BLaER1 (cell line): ENCODE data around the gene PTPN7.
"Not testable (repeated sequence)": the region's sequence is repeated elsewhere in the genome, so short reads cannot be mapped to it uniquely, and the experiment has no call there.

ENCODE experiments used
- H3K27ac ChIP-seq: shearing (Covaris generic); formaldehyde crosslinking; 2 replicates; pipeline ENCODE4 v1.8.1; 2022
- H3K27me3 ChIP-seq: shearing (Covaris generic); formaldehyde crosslinking; 2 replicates; pipeline ENCODE4 v1.8.1; 2022
- H3K36me3 ChIP-seq: shearing (Covaris generic); formaldehyde crosslinking; 2 replicates; pipeline ENCODE4 v1.8.1; 2022
- H3K4me1 ChIP-seq: shearing (Covaris generic); formaldehyde crosslinking; 2 replicates; pipeline ENCODE4 v1.8.1; 2022
- H3K4me2 ChIP-seq: shearing (Covaris generic); formaldehyde crosslinking; 2 replicates; pipeline ENCODE4 v1.8.1; 2022
- H3K4me3 ChIP-seq: shearing (Covaris generic); formaldehyde crosslinking; 2 replicates; pipeline ENCODE4 v1.8.1; 2022
- H3K9ac ChIP-seq: shearing (Covaris generic); formaldehyde crosslinking; 2 replicates; pipeline ENCODE4 v1.8.1; 2022
- H3K9me3 ChIP-seq: shearing (Covaris generic); formaldehyde crosslinking; 2 replicates; pipeline ENCODE4 v1.8.1; 2022
- H4K20me1 ChIP-seq: shearing (Covaris generic); formaldehyde crosslinking; 2 replicates; pipeline ENCODE4 v1.8.1; 2022
- Cebpa-rat ChIP-seq: shearing (Covaris generic); IDR thresholded peaks from 2 replicates; pipeline ENCODE4 v1.8.1; 2022

PTPN7 gene

GRCh38 chr1:202189918-202190715 is 29.7 kb upstream of the PTPN7 start:
- no peak overlapping the region for H3K9ac ChIP-seq
- H3K27me3 ChIP-seq = no peaks in the 10 kb centered on the region

GRCh38 chr1:202189001-202189790 is 28.8 kb upstream of the PTPN7 start:
- H3K4me2 ChIP-seq = no peak overlapping the region
- H3K27ac ChIP-seq = no peak overlapping the region
- no peaks in the 10 kb centered on the region for H3K27me3 ChIP-seq
- no peak overlapping the region for H3K9ac ChIP-seq
- no peaks in the 10 kb centered on the region for H4K20me1 ChIP-seq
- no peak for TF ChIP-seq Cebpa-rat
- no peaks in the 10 kb centered on the region for H3K36me3 ChIP-seq
- H3K9me3 ChIP-seq = no peaks in the 10 kb centered on the region
- peaks cover 27% of the 10 kb centered on the region for H3K4me1 ChIP-seq
- H3K4me3 ChIP-seq = no peak overlapping the region

More at GRCh38 chr1:202189918-202190715, 29.7 kb upstream of the PTPN7 start:
- Histone ChIP-seq H3K4me1 (peaks cover 33% of the 10 kb centered on the region), H3K27ac (no peak overlapping the region), H3K9me3 (no peaks in the 10 kb centered on the region), H4K20me1 (no peaks in the 10 kb centered on the region; the same call in 1 of the 2 replicates), H3K36me3 (no peaks in the 10 kb centered on the region), H3K4me3 (no peak overlapping the region), H3K4me2 (no peak overlapping the region)
- TF ChIP-seq Cebpa-rat = no peak

GRCh38 chr1:202187697-202188407 is 27.4 kb upstream of the PTPN7 start:
- H3K4me1 ChIP-seq = peaks cover 15% of the 10 kb centered on the region
- H3K36me3 ChIP-seq = no peaks in the 10 kb centered on the region
- H4K20me1 ChIP-seq = no peaks in the 10 kb centered on the region
- H3K27ac ChIP-seq = no peak overlapping the region
- H3K27me3 ChIP-seq = no peaks in the 10 kb centered on the region
- no peak for TF ChIP-seq Cebpa-rat
- no peak overlapping the region for H3K9ac ChIP-seq
- no peaks in the 10 kb centered on the region for H3K9me3 ChIP-seq
- no peak overlapping the region for H3K4me2 ChIP-seq
- no peak overlapping the region for H3K4me3 ChIP-seq

- no peaks in the 10 kb centered on the region for H3K36me3 ChIP-seq
- H4K20me1 ChIP-seq = no peaks in the 10 kb centered on the region
- no peak overlapping the region for H3K4me2 ChIP-seq
- H3K9ac ChIP-seq = 0 out of 2 replicates have a peak overlapping the region, but pooled peaks have one; percentile 15
- H3K27me3 ChIP-seq = no peaks in the 10 kb centered on the region
- TF ChIP-seq Cebpa-rat = no peak
- H3K4me3 ChIP-seq = no peak overlapping the region
- H3K27ac ChIP-seq = no peak overlapping the region
- peaks cover 8% of the 10 kb centered on the region; the same call in 1 of the 2 replicates for H3K4me1 ChIP-seq
- H3K9me3 ChIP-seq = no peaks in the 10 kb centered on the region
These were observed 26.8 kb upstream of the PTPN7 start for GRCh38 chr1:202187041-202187671.

GRCh38 chr1:202186327-202186726 is 25.9 kb upstream of the PTPN7 start:
- no peaks in the 10 kb centered on the region for H4K20me1 ChIP-seq
- no peak overlapping the region for H3K4me2 ChIP-seq
- no peak overlapping the region for H3K27ac ChIP-seq
- H3K36me3 ChIP-seq = no peaks in the 10 kb centered on the region
- H3K9me3 ChIP-seq = no peaks in the 10 kb centered on the region
- TF ChIP-seq Cebpa-rat = no peak
- H3K4me1 ChIP-seq = 0 out of 2 replicates have a peak, but pooled peaks cover 8% of the 10 kb centered on the region
- H3K9ac ChIP-seq = no peak overlapping the region
- 0 out of 2 replicates have a peak, but pooled peaks cover 1% of the 10 kb centered on the region for H3K27me3 ChIP-seq
- no peak overlapping the region for H3K4me3 ChIP-seq

GRCh38 chr1:202184750-202185460 is 24.5 kb upstream of the PTPN7 start:
- Histone ChIP-seq H3K4me1 (0 out of 2 replicates have a peak, but pooled peaks cover 8% of the 10 kb centered on the region), H3K27ac (no peak overlapping the region), H3K4me3 (no peak overlapping the region), H3K9me3 (no peaks in the 10 kb centered on the region), H3K4me2 (peak overlapping the region; percentile 24; the same call in 1 of the 2 replicates), H3K27me3 (0 out of 2 replicates have a peak, but pooled peaks cover 2% of the 10 kb centered on the region), H3K36me3 (no peaks in the 10 kb centered on the region), H4K20me1 (no peaks in the 10 kb centered on the region), H3K9ac (no peak overlapping the region)
- TF ChIP-seq Cebpa-rat = no peak

GRCh38 chr1:202182040-202182877 is 21.9 kb upstream of the PTPN7 start:
- Histone ChIP-seq H3K27me3 (0 out of 2 replicates have a peak, but pooled peaks cover 2% of the 10 kb centered on the region), H3K9ac (no peak overlapping the region), H3K9me3 (no peaks in the 10 kb centered on the region), H3K27ac (no peak overlapping the region), H3K4me2 (no peak overlapping the region), H4K20me1 (no peaks in the 10 kb centered on the region), H3K4me3 (no peak overlapping the region), H3K36me3 (no peaks in the 10 kb centered on the region), H3K4me1 (no peaks in the 10 kb centered on the region)
- TF ChIP-seq Cebpa-rat = no peak

- Histone ChIP-seq H3K9me3 (no peaks in the 10 kb centered on the region), H3K36me3 (no peaks in the 10 kb centered on the region)
These were observed 21.2 kb upstream of the PTPN7 start for GRCh38 chr1:202181586-202181985.

GRCh38 chr1:202180751-202181139 is 20.3 kb upstream of the PTPN7 start:
- not testable (repeated sequence) for H3K4me1 ChIP-seq, H3K9me3 ChIP-seq, H4K20me1 ChIP-seq, H3K4me2 ChIP-seq, H3K36me3 ChIP-seq, H3K27ac ChIP-seq, H3K9ac ChIP-seq, H3K4me3 ChIP-seq, H3K27me3 ChIP-seq

More at GRCh38 chr1:202181586-202181985, 21.2 kb upstream of the PTPN7 start:
- H3K4me1 ChIP-seq = no peaks in the 10 kb centered on the region
- no peak overlapping the region for H3K4me2 ChIP-seq
- no peak for TF ChIP-seq Cebpa-rat
- no peak overlapping the region for H3K27ac ChIP-seq
- 0 out of 2 replicates have a peak, but pooled peaks cover 2% of the 10 kb centered on the region for H3K27me3 ChIP-seq
- no peak overlapping the region for H3K9ac ChIP-seq
- H3K4me3 ChIP-seq = no peak overlapping the region
- no peaks in the 10 kb centered on the region for H4K20me1 ChIP-seq
